GM21576 (cell line): ENCODE measurements around the gene LCE5A.
"Not testable (repeated sequence)": the region's sequence is repeated elsewhere in the genome, so short reads cannot be mapped to it uniquely, and the experiment has no call there.

Experiments
- ATAC-seq: cut with Tn5 transposase; IDR thresholded peaks from one replicate; pipeline ENCODE4 v1.9.1; 2021; ENCODE audit warnings: mild to moderate bottlenecking, moderate library complexity; ENCODE audit not compliant: unreplicated experiment

LCE5A gene

GRCh38 chr1:152515434-152515783 lies 4.8 kb downstream of the LCE5A start:
- no peak for ATAC-seq

GRCh38 chr1:152516082-152516481 lies 5.5 kb downstream of the LCE5A start:
- ATAC-seq = no peak

GRCh38 chr1:152517237-152517811 lies 6.7 kb downstream of the LCE5A start:
- no peak for ATAC-seq

- no peak for ATAC-seq
These were observed 9.2 kb downstream of the LCE5A start for GRCh38 chr1:152519851-152520250.

GRCh38 chr1:152520561-152521090 lies 10.0 kb downstream of the LCE5A start:
- ATAC-seq = no peak

GRCh38 chr1:152525080-152525641 lies 14.6 kb downstream of the LCE5A start:
- no peak for ATAC-seq

- no peak for ATAC-seq
These were observed 22.8 kb downstream of the LCE5A start for GRCh38 chr1:152533327-152533938.

GRCh38 chr1:152535774-152536173 lies 25.2 kb downstream of the LCE5A start:
- no peak for ATAC-seq

GRCh38 chr1:152537496-152537895 lies 26.9 kb downstream of the LCE5A start:
- no peak for ATAC-seq

GRCh38 chr1:152539901-152540300 lies 29.3 kb downstream of the LCE5A start:
- ATAC-seq = no peak

GRCh38 chr1:152543820-152544219 lies 33.2 kb downstream of the LCE5A start:
- no peak for ATAC-seq

GRCh38 chr1:152546704-152547103 lies 36.1 kb downstream of the LCE5A start:
- ATAC-seq = no peak

- not testable (repeated sequence) for ATAC-seq
These were observed 37.8 kb downstream of the LCE5A start for GRCh38 chr1:152548358-152548757.
